Mucosa of stomach (tissue), 1 donor: ENCODE data around the gene DCDC2.
"Not testable (repeated sequence)": the region's sequence is repeated elsewhere in the genome, so short reads cannot be mapped to it uniquely, and the experiment has no call there.

Experiments
- H3K27me3 ChIP-seq: one replicate; pipeline ENCODE4 v1.7.0; 2013; ENCODE audit warnings: mild to moderate bottlenecking, low read length; ENCODE audit not compliant: control insufficient read depth, insufficient read depth
- H3K36me3 ChIP-seq: one replicate; pipeline ENCODE4 v1.7.0; 2013; ENCODE audit warnings: low read length; ENCODE audit not compliant: control insufficient read depth, insufficient read depth
- H3K4me1 ChIP-seq: one replicate; pipeline ENCODE4 v1.7.0; 2013; ENCODE audit warnings: mild to moderate bottlenecking, low read length; ENCODE audit not compliant: control insufficient read depth, insufficient read depth
- H3K4me3 ChIP-seq: one replicate; pipeline ENCODE4 v1.7.0; 2013; ENCODE audit warnings: low read length
- H3K9ac ChIP-seq: one replicate; pipeline ENCODE4 v1.7.0; 2013; ENCODE audit warnings: mild to moderate bottlenecking, low read length, moderate library complexity
- H3K9me3 ChIP-seq: one replicate; pipeline ENCODE4 v1.7.0; 2013; ENCODE audit warnings: mild to moderate bottlenecking, low read length, moderate library complexity; ENCODE audit not compliant: control insufficient read depth
- donor health status: Pancreatic carcinoma.

DCDC2 gene

GRCh38 chr6:24225838-24226237 is 132.0 kb downstream of the DCDC2 start:
- no peaks in the 10 kb centered on the region for H3K36me3 ChIP-seq
- H3K9me3 ChIP-seq: no peaks in the 10 kb centered on the region
- no peak overlapping the region for H3K4me3 ChIP-seq
- H3K27me3 ChIP-seq: no peaks in the 10 kb centered on the region
- no peaks in the 10 kb centered on the region for H3K4me1 ChIP-seq
- no peak overlapping the region for H3K9ac ChIP-seq

GRCh38 chr6:24223115-24223919 is 134.5 kb downstream of the DCDC2 start:
- Histone ChIP-seq H3K27me3 (no peaks in the 10 kb centered on the region), H3K4me1 (no peaks in the 10 kb centered on the region), H3K9me3 (no peaks in the 10 kb centered on the region), H3K36me3 (no peaks in the 10 kb centered on the region), H3K4me3 (no peak overlapping the region), H3K9ac (no peak overlapping the region)

DNA sequence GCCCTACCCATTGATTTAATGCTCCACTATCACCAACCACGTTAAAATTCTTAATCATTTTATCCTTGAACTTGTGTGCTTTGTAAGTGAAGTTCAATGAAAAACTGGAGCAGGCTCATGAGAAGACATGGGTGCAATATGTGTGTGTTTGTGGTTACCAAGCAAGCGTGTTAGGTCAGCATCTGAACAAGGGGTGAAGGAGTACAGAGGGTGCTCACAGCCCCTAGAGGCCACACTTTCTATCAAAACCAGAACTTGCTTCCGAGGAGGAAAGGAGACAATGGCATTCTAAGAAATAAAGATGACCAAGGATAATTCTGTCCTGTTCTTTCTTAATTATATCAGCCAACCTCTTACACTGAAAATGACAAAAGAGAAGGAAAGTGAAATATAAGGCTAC is 138.2 kb downstream of the DCDC2 start:
- no peak overlapping the region for H3K4me3 ChIP-seq
- H3K27me3 ChIP-seq: no peaks in the 10 kb centered on the region
- no peaks in the 10 kb centered on the region for H3K4me1 ChIP-seq
- H3K9me3 ChIP-seq: no peaks in the 10 kb centered on the region
- no peak overlapping the region for H3K9ac ChIP-seq
- H3K36me3 ChIP-seq: no peaks in the 10 kb centered on the region

- Histone ChIP-seq H3K36me3 (no peaks in the 10 kb centered on the region), H3K9me3 (no peaks in the 10 kb centered on the region)
These were observed 142.9 kb downstream of the DCDC2 start for GRCh38 chr6:24214984-24215383.

DNA sequence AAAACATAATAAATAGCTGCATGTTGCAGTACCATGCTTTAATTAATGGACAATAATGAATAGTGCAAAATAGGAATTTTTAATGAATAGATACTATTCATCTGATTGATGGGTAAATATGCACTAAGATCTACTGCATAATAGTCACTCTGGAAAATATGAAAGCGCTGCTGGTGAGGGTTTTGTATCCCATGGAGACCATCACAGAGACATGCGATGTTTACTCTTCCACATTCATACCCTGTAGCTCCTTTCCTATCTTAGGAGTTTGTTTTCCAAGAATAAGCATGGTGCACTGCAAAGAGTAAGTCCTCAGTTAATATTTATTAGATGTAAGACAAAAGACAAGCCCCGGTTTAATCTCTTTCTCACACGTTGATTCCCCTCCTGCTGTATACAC is 150.4 kb downstream of the DCDC2 start:
- H3K4me3 ChIP-seq: no peak overlapping the region
- H3K9me3 ChIP-seq: no peaks in the 10 kb centered on the region
- no peaks in the 10 kb centered on the region for H3K27me3 ChIP-seq
- no peaks in the 10 kb centered on the region for H3K4me1 ChIP-seq
- H3K36me3 ChIP-seq: no peaks in the 10 kb centered on the region
- no peak overlapping the region for H3K9ac ChIP-seq

More at GRCh38 chr6:24214984-24215383, 142.9 kb downstream of the DCDC2 start:
- Histone ChIP-seq H3K4me3 (no peak overlapping the region), H3K4me1 (no peaks in the 10 kb centered on the region), H3K9ac (no peak overlapping the region), H3K27me3 (no peaks in the 10 kb centered on the region)

DNA sequence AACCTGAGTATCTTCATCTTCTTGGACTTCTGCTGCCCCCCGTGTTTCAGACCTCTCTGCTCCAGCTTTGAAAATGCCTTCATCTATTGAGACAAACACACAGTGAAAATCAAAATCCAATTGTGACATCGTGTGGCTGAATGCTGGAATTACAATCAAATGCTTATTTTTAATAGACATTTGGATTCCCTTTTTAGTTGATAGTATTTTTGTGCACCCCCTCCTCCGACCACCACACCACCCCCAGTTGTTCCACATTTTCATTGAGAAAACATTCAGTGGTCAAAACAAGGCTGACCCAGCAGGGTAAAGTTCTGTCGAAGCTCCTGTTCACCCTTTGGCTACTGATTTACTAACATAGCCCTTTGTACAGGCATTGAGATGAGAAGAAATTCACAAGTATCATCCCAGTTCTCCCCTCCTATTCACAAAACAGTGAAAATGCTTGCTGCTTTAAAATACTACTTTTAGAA is 152.8 kb downstream of the DCDC2 start:
- no peaks in the 10 kb centered on the region for H3K4me1 ChIP-seq

DNA sequence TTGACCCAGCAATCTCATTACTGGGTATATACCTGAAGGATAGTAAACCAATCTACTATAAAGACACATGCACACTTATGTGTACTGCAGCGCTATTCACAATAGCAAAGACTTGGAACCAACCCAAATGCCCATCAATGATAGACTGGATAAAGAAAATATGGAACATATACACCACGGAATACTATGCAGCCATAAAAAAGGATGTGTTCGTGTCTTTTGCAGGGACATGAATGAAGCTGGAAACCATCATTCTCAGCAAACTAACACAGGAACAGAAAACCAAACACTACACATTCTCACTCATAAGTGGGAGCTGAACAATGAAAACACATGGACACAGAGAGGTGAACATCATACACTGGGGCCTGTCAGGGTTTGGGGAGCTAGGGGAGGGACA is 153.7 kb downstream of the DCDC2 start:
- not testable (repeated sequence) for H3K9ac ChIP-seq, H3K36me3 ChIP-seq, H3K9me3 ChIP-seq, H3K4me1 ChIP-seq, H3K27me3 ChIP-seq, H3K4me3 ChIP-seq

More for the DNA sequence above, 152.8 kb downstream of the DCDC2 start:
- Histone ChIP-seq H3K9ac (no peak overlapping the region), H3K36me3 (no peaks in the 10 kb centered on the region), H3K9me3 (no peaks in the 10 kb centered on the region), H3K4me3 (no peak overlapping the region), H3K27me3 (no peaks in the 10 kb centered on the region)

DNA sequence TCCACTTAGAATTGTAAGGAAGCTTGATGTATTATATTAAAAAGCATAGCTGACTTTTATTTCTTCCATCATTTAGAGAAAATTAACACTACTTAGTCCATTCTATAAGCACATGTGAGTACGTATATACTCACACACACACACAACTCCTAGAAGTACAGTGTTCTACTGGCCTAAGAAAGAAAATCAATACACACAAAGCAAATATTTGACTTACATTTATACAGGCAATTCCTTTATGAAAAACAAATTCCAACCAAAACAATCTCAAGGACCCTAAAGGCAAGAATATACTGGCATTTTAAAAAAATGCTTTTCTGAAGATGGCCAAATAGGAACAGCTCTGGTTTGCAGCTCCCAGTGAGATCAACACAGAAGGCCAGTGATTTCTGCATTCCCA is 160.0 kb downstream of the DCDC2 start:
- H3K9ac ChIP-seq: no peak overlapping the region
- peaks cover 12% of the 10 kb centered on the region for H3K4me1 ChIP-seq
- H3K27me3 ChIP-seq: no peaks in the 10 kb centered on the region
- H3K36me3 ChIP-seq: no peaks in the 10 kb centered on the region
- no peaks in the 10 kb centered on the region for H3K9me3 ChIP-seq
- no peak overlapping the region for H3K4me3 ChIP-seq

GRCh38 chr6:24195836-24196597 is 161.8 kb downstream of the DCDC2 start:
- H3K9ac ChIP-seq: no peak overlapping the region

DNA sequence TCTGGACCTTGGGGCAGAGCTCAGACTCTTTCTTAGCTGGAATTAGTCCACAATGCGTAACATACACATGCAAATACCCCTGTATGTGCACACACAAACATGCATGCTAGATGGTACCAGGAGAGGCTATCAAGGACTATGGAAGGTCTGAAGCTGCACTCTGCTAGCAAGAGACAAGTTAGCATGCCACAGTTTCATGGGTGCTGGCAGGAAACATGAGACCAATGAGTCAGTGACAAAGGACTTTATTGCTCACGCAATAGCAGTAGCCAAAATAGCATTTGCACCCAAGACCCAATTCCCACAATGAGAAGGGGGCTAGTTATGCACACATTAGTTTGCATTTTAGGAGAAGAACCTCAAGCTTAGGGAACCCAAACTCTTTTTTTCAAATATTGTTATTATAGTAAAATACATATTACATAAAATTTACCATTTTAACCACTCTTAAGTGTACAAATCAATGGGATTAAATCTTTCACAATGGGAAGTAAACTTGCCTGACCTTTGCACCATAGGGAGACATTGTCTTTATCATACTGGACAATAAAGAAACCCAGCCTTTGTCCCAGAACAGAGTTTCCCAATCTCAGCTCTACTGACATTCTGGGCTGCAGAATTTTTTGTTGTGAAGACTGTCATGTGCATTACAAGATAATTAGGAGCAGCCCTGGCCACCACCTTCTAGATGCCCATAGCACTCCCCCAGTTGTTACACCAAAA is 162.7 kb downstream of the DCDC2 start:
- Histone ChIP-seq H3K27me3 (no peaks in the 10 kb centered on the region), H3K9me3 (no peaks in the 10 kb centered on the region), H3K9ac (no peak overlapping the region), H3K36me3 (no peaks in the 10 kb centered on the region), H3K4me3 (no peak overlapping the region), H3K4me1 (peaks cover 12% of the 10 kb centered on the region)

More at GRCh38 chr6:24195836-24196597, 161.8 kb downstream of the DCDC2 start:
- H3K4me1 ChIP-seq: peaks cover 12% of the 10 kb centered on the region
- H3K9me3 ChIP-seq: no peaks in the 10 kb centered on the region
- H3K27me3 ChIP-seq: no peaks in the 10 kb centered on the region
- H3K4me3 ChIP-seq: no peak overlapping the region
- H3K36me3 ChIP-seq: no peaks in the 10 kb centered on the region

- Histone ChIP-seq H3K27me3 (no peaks in the 10 kb centered on the region), H3K9ac (no peak overlapping the region), H3K4me1 (peaks cover 12% of the 10 kb centered on the region), H3K36me3 (no peaks in the 10 kb centered on the region), H3K4me3 (no peak overlapping the region), H3K9me3 (no peaks in the 10 kb centered on the region)
These were observed 164.5 kb downstream of the DCDC2 start for GRCh38 chr6:24193364-24193763.

GRCh38 chr6:24191346-24191745 is 166.5 kb downstream of the DCDC2 start:
- H3K9me3 ChIP-seq: no peaks in the 10 kb centered on the region
- no peaks in the 10 kb centered on the region for H3K27me3 ChIP-seq

More at GRCh38 chr6:24191346-24191745, 166.5 kb downstream of the DCDC2 start:
- Histone ChIP-seq H3K4me1 (peaks cover 10% of the 10 kb centered on the region), H3K4me3 (no peak overlapping the region), H3K36me3 (no peaks in the 10 kb centered on the region), H3K9ac (no peak overlapping the region)
